Measurements from ENCODE around the gene RNF43. TPM values are rescaled to one million over a fixed set of nuclear protein-coding genes. Genes with fewer than 3 reads are reported as not detected.

Gene RNF43
- total RNA-seq: under 1 TPM in 3 of 4 donors, not detected in 1; 0.14 to 0.33 (median 0.28) TPM
- 10 to 100 TPM in 1 of 3 donors, 1 to 10 TPM in 2; 6.5 to 19.3 (median 7.2) TPM for polyA plus RNA-seq

- Histone ChIP-seq H3K9me3 (no peaks in the 10 kb centered on the region), H3K4me1 (peaks cover 0 to 7% (median 2%) of the 10 kb centered on the region in 4 donors), H3K27ac (peak within 1 kb of the TSS; percentile 7 to 54 (median 48)), H3K27me3 (no peaks in the 10 kb centered on the region), H3K4me3 (peak within 1 kb of the TSS; percentile 23 to 42 (median 36)), H3K36me3 (no peaks in the 10 kb centered on the region)
- DNase-seq: peak; percentile 95
- intact Hi-C loops (cut with DNase I): loop anchor here (2.0 to 5.0 kb wide), 3 partner anchors 65 to 169 kb away; partner anchors contain the start of gene SUPT4H1
- TF ChIP-seq POLR2AphosphoS5 (IDR thresholded peaks at IDR 0.05): peak in 3 of 4 donors; percentile 26 to 59 (median 47)
- peak in 1 of 2 donors; percentile 84 for TF ChIP-seq POLR2A (IDR thresholded peaks at IDR 0.05)
- no peak for TF ChIP-seq EP300 (IDR thresholded peaks at IDR 0.05)
- TF ChIP-seq CTCF (IDR thresholded peaks at IDR 0.05): peak; percentile 73 to 91 (median 73)
- WGBS, 2 donors: 2 to 11% methylated on average over 8 of the region's 8 CpGs
Observed at GRCh38 chr17:58417300-58418092, at the start of gene RNF43. Gene RNF43 (minus strand): TSS chr17:58417534. CDS start chr17:58415577, 1,957 bp downstream.

- H3K27me3 ChIP-seq: no peaks in the 10 kb centered on the region
- intact Hi-C loops (cut with DNase I): no loop called here
- no peaks in the 10 kb centered on the region for H3K4me1 ChIP-seq
- TF ChIP-seq EP300 (IDR thresholded peaks at IDR 0.05) (no peak), POLR2A (IDR thresholded peaks at IDR 0.05) (no peak), POLR2AphosphoS5 (IDR thresholded peaks at IDR 0.05) (no peak), CTCF (IDR thresholded peaks at IDR 0.05) (no peak)
- H3K36me3 ChIP-seq: no peaks in the 10 kb centered on the region
- H3K27ac ChIP-seq: no peak overlapping the region
- no peak for DNase-seq
- H3K4me3 ChIP-seq: no peak overlapping the region
- no peaks in the 10 kb centered on the region for H3K9me3 ChIP-seq
Observed at GRCh38 chr17:58455491-58455890, 38.2 kb upstream of the RNF43 start.

GRCh38 chr17:58452738-58453137 lies 35.4 kb upstream of the RNF43 start:
- no peak overlapping the region for H3K4me3 ChIP-seq
- WGBS, 2 donors: 87 to 96% methylated on average over 1 of the region's 1 CpG
- no peak for TF ChIP-seq EP300 (IDR thresholded peaks at IDR 0.05)
- no peak for TF ChIP-seq POLR2A (IDR thresholded peaks at IDR 0.05)
- TF ChIP-seq POLR2AphosphoS5 (IDR thresholded peaks at IDR 0.05): no peak
- TF ChIP-seq CTCF (IDR thresholded peaks at IDR 0.05): no peak
- H3K4me1 ChIP-seq: no peaks in the 10 kb centered on the region
- intact Hi-C loops (cut with DNase I): no loop called here
- H3K9me3 ChIP-seq: no peaks in the 10 kb centered on the region
- no peak overlapping the region for H3K27ac ChIP-seq
- H3K27me3 ChIP-seq: no peaks in the 10 kb centered on the region
- DNase-seq: no peak
- H3K36me3 ChIP-seq: no peaks in the 10 kb centered on the region

GRCh38 chr17:58447039-58447975 lies 30.0 kb upstream of the RNF43 start:
- TF ChIP-seq POLR2A (IDR thresholded peaks at IDR 0.05): no peak
- TF ChIP-seq CTCF (IDR thresholded peaks at IDR 0.05): peak in 3 of 4 experiments; percentile 13 to 26 (median 18)
- TF ChIP-seq POLR2AphosphoS5 (IDR thresholded peaks at IDR 0.05): no peak
- TF ChIP-seq EP300 (IDR thresholded peaks at IDR 0.05): no peak
- Histone ChIP-seq H3K9me3 (no peaks in the 10 kb centered on the region), H3K36me3 (no peaks in the 10 kb centered on the region), H3K4me1 (no peaks in the 10 kb centered on the region), H3K27me3 (no peaks in the 10 kb centered on the region), H3K4me3 (no peak overlapping the region), H3K27ac (no peak overlapping the region)
- intact Hi-C loops (cut with DNase I): no loop called here
- DNase-seq: no peak
- 71 to 81% methylated on average over 9 of the region's 9 CpGs for WGBS, 2 donors

Data from sigmoid colon (tissue), 7 donors.